Esophagus squamous epithelium (tissue), 4 donors: ENCODE measurements around the gene AP3D1.

Experiments used
- POLR2A ChIP-seq, 4 donors: fragments of 450-650 bp; IDR thresholded peaks; one replicate each; pipeline ENCODE4 v1.6.1; 2017; ENCODE audit warnings: antibody characterized with exemption in 4 of 4, mild to moderate bottlenecking in 4 of 4, moderate library complexity in 3 of 4
- TF ChIP-seq, protein P1 (sequence below), 6 experiments: fragments of 450-650 bp in 4 of 6; fragments of 200-600 bp in 2 of 6; sonication (generic) in 2 of 6; IDR thresholded peaks; one replicate each; pipeline ENCODE4 v1.5.1; 2016 to 2019; ENCODE audit warnings: antibody characterized with exemption in 6 of 6, mild to moderate bottlenecking in 4 of 6, moderate library complexity in 4 of 6

DNA sequence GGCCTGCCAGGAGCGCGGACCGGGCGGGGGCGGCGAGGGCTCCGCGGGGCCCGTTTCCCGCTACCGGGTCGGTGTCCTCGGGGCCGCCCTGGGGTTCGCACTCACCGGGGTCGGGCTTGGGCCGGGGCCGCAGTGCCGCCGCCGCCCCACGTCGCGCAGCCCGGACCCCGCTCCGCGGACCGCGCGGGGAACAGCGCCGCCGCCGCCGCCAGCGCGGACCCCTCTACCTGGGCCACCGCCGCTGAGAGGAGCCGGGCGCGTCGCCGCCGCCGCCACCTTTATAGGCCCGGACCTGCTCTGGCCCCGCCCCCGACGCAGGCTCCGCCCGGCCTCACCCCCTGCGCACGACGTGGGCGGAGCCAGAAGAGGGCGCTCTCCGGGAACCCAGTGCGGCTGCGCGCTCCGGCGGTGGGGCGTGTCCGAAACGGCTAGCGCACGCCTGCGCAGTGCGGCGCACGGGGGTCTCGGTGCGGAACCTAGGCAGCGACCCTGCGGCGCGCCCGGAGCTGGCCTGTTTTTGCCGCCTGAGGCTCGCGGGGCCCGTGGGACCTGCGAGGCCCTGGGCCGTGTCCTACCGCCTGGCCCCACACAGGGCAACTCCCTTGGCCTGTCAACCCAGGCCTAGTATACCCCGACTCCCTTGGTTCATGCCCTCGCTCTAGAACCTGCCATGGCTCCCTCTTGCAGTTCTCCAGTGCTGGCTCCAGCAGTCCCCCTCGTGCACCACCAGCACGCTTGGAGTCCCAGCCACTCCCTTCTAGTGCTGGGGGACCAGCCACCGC is 100.2 kb downstream of the AP3D1 start, which contains the start of gene MKNK2:
- TF ChIP-seq, protein P1, sequence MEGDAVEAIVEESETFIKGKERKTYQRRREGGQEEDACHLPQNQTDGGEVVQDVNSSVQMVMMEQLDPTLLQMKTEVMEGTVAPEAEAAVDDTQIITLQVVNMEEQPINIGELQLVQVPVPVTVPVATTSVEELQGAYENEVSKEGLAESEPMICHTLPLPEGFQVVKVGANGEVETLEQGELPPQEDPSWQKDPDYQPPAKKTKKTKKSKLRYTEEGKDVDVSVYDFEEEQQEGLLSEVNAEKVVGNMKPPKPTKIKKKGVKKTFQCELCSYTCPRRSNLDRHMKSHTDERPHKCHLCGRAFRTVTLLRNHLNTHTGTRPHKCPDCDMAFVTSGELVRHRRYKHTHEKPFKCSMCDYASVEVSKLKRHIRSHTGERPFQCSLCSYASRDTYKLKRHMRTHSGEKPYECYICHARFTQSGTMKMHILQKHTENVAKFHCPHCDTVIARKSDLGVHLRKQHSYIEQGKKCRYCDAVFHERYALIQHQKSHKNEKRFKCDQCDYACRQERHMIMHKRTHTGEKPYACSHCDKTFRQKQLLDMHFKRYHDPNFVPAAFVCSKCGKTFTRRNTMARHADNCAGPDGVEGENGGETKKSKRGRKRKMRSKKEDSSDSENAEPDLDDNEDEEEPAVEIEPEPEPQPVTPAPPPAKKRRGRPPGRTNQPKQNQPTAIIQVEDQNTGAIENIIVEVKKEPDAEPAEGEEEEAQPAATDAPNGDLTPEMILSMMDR (IDR thresholded peaks at IDR 0.05): peak; percentile 13 to 96 (median 72)
- peak in 3 of 4 donors; percentile 97 to 99 (median 99) for TF ChIP-seq POLR2A (IDR thresholded peaks at IDR 0.05)
